ENCODE measurements around the gene CACNA1C. TPM values are rescaled to one million over a fixed set of nuclear protein-coding genes. Genes with fewer than 3 reads are reported as not detected.

CACNA1C gene
- total RNA-seq, 2 experiments from 2014 or later: 0.69 to 1.4 TPM

DNA sequence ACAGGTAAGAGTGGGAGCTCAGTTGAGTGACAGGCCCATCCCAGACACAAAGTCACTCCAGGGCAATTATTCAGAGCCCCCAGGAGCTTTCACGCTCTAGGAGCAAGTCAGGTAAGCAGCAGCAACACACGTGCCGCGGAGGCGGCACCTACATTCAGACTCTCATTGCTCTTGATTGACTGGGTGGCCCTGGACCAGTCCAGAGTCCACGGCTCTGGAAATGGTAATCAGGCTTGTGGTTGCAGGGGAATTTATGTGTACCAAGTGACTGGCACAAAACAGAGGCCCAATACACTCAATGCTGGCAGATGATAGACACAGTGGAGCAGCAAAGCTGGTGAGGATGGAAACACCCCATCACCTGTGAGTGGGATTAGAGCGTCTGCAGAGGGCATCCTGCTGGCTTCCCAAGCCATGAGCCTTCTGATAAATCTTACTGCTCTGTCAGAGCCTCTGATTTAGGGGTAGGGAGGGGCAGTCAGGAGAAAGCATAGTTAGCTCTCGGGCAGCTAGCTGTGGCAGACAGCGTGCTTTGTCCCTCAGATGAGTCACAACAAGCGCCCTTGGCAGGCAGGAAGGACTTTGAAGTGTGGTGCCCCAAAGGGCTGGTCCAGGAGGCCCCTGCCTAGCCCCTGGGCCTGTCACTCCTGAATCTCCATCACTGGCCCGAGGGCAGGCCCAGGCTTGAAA is 344.7 kb downstream of the CACNA1C start:
- no peaks in the 10 kb centered on the region for H3K9me3 ChIP-seq (ENCODE audit: low read length)
- intact Hi-C loops (cut with micrococcal nuclease; ENCODE audit: unreplicated experiment): no loop called here
- no peaks in the 10 kb centered on the region for H3K36me3 ChIP-seq (ENCODE audit: insufficient read depth, low read length)
- no peaks in the 10 kb centered on the region for H3K9me2 ChIP-seq (ENCODE audit: insufficient read depth, low read length)
- H3K79me2 ChIP-seq (ENCODE audit: insufficient read depth, low read depth, low read length): no peaks in the 10 kb centered on the region
- no peak overlapping the region for H3K27ac ChIP-seq (ENCODE audit: low read depth, low read length, poor library complexity, severe bottlenecking)
- TF ChIP-seq EZH2phosphoT487 (IDR thresholded peaks at IDR 0.05; ENCODE audit: borderline replicate concordance, low read depth, low read length): no peak
- TF ChIP-seq, protein P1, sequence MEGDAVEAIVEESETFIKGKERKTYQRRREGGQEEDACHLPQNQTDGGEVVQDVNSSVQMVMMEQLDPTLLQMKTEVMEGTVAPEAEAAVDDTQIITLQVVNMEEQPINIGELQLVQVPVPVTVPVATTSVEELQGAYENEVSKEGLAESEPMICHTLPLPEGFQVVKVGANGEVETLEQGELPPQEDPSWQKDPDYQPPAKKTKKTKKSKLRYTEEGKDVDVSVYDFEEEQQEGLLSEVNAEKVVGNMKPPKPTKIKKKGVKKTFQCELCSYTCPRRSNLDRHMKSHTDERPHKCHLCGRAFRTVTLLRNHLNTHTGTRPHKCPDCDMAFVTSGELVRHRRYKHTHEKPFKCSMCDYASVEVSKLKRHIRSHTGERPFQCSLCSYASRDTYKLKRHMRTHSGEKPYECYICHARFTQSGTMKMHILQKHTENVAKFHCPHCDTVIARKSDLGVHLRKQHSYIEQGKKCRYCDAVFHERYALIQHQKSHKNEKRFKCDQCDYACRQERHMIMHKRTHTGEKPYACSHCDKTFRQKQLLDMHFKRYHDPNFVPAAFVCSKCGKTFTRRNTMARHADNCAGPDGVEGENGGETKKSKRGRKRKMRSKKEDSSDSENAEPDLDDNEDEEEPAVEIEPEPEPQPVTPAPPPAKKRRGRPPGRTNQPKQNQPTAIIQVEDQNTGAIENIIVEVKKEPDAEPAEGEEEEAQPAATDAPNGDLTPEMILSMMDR (conservative IDR thresholded peaks at IDR 0.05; ENCODE audit: low read length): no peak
- ChIA-PET CTCF (ENCODE audit: unreplicated experiment) (no interaction called here), POLR2A (no interaction called here)
- no peak overlapping the region for H2AFZ ChIP-seq (ENCODE audit: low read length)
- H3K4me2 ChIP-seq (ENCODE audit: low read length): no peak overlapping the region
- no peak for DNase-seq (ENCODE audit: low spot score)
- no peak overlapping the region for H3K4me3 ChIP-seq (ENCODE audit: low read depth, low read length, poor library complexity, severe bottlenecking)
- no peaks in the 10 kb centered on the region for H4K20me1 ChIP-seq (ENCODE audit: insufficient read depth, low read length)
- no peaks in the 10 kb centered on the region for H3K4me1 ChIP-seq (ENCODE audit: insufficient read depth, low read length, poor library complexity, severe bottlenecking)
- BruUV-seq (replicated peaks): no TSS peak

DNA sequence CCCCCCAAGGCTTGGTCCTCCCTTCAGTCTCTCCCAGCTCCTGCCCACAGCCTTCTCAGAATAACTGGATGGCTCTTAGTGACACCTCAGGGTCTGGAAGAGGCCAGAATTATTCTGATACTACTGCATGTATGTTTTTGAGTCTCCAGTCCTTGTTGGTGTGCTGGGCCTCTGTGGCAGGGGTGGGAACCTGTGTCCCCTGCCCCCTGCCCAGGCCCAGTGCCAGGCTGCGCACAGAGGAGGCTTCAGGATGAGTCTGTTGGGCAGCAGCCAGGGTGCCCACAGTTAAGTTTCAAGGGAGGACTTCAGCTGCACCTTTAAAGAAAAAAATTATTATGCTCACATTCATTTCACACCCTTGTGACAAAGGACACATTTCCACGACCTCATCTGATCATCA is 348.3 kb downstream of the CACNA1C start:
- Histone ChIP-seq H3K4me2 (ENCODE audit: low read length) (no peak overlapping the region), H3K9me2 (ENCODE audit: insufficient read depth, low read length) (no peaks in the 10 kb centered on the region), H3K4me3 (ENCODE audit: low read depth, low read length, poor library complexity, severe bottlenecking) (no peak overlapping the region), H4K20me1 (ENCODE audit: insufficient read depth, low read length) (no peaks in the 10 kb centered on the region), H3K79me2 (ENCODE audit: insufficient read depth, low read depth, low read length) (no peaks in the 10 kb centered on the region), H3K36me3 (ENCODE audit: insufficient read depth, low read length) (no peaks in the 10 kb centered on the region), H3K9me3 (ENCODE audit: low read length) (no peaks in the 10 kb centered on the region), H2AFZ (ENCODE audit: low read length) (no peak overlapping the region), H3K27ac (ENCODE audit: low read depth, low read length, poor library complexity, severe bottlenecking) (no peak overlapping the region), H3K4me1 (ENCODE audit: insufficient read depth, low read length, poor library complexity, severe bottlenecking) (no peaks in the 10 kb centered on the region)
- intact Hi-C loops (cut with micrococcal nuclease; ENCODE audit: unreplicated experiment): loop anchor here (5.0 kb wide), 1 partner anchor 434 kb away; no protein-coding TSS in a partner anchor
- DNase-seq (ENCODE audit: low spot score): no peak
- no peak for TF ChIP-seq EZH2phosphoT487 (IDR thresholded peaks at IDR 0.05; ENCODE audit: borderline replicate concordance, low read depth, low read length)
- TF ChIP-seq, protein P1 (conservative IDR thresholded peaks at IDR 0.05; ENCODE audit: low read length): no peak
- ChIA-PET POLR2A (interaction anchor here (1.1 kb wide), 1 partner anchor 16 kb away, joined by 3 read pairs; no protein-coding TSS in a partner anchor), CTCF (ENCODE audit: unreplicated experiment) (no interaction called here)
- BruUV-seq (replicated peaks): no TSS peak

DNA sequence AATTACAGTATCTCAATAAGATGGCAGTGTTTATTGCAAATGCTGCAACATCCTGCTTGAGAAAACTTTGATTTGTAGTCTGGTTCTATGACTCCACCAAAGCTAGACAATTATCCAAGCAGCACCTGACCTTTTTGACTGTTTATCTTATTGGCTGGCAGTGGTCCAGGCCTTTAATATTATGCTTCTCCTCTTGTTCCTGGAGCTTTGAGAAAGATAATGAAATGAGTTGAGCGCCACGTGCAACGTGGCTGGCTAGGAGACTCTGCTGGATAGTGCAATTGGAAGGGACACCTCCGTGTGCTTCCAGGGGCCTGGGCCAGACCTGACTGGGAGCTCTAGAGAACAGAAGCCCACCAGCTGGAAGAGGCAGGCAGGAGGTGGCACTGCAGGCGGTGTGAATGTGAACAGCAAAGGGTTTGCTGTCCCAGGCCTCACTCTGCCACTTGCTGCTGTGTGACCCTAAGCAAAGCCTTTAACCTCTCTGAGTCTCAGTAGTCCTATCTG is 349.3 kb downstream of the CACNA1C start:
- DNase-seq (ENCODE audit: low spot score): no peak
- H3K9me2 ChIP-seq (ENCODE audit: insufficient read depth, low read length): no peaks in the 10 kb centered on the region
- no peak for TF ChIP-seq EZH2phosphoT487 (IDR thresholded peaks at IDR 0.05; ENCODE audit: borderline replicate concordance, low read depth, low read length)
- TF ChIP-seq, protein P1 (conservative IDR thresholded peaks at IDR 0.05; ENCODE audit: low read length): no peak
- H4K20me1 ChIP-seq (ENCODE audit: insufficient read depth, low read length): no peaks in the 10 kb centered on the region
- ChIA-PET CTCF (ENCODE audit: unreplicated experiment) (no interaction called here), POLR2A (no interaction called here)
- no peaks in the 10 kb centered on the region for H3K79me2 ChIP-seq (ENCODE audit: insufficient read depth, low read depth, low read length)
- no peak overlapping the region for H3K27ac ChIP-seq (ENCODE audit: low read depth, low read length, poor library complexity, severe bottlenecking)
- H3K4me1 ChIP-seq (ENCODE audit: insufficient read depth, low read length, poor library complexity, severe bottlenecking): no peaks in the 10 kb centered on the region
- no peaks in the 10 kb centered on the region for H3K9me3 ChIP-seq (ENCODE audit: low read length)
- H3K4me3 ChIP-seq (ENCODE audit: low read depth, low read length, poor library complexity, severe bottlenecking): no peak overlapping the region
- H3K4me2 ChIP-seq (ENCODE audit: low read length): no peak overlapping the region
- H3K36me3 ChIP-seq (ENCODE audit: insufficient read depth, low read length): no peaks in the 10 kb centered on the region
- intact Hi-C loops (cut with micrococcal nuclease; ENCODE audit: unreplicated experiment): loop anchor here (5.0 kb wide), 1 partner anchor 435 kb away; no protein-coding TSS in a partner anchor
- no TSS peak for BruUV-seq (replicated peaks)
- no peak overlapping the region for H2AFZ ChIP-seq (ENCODE audit: low read length)
